HG03097 (cell line): ENCODE measurements around the gene MRPL9.

Experiments used
- ATAC-seq: cut with Tn5 transposase; IDR thresholded peaks from one replicate; pipeline ENCODE4 v1.9.1; 2021; ENCODE audit not compliant: unreplicated experiment, low FRiP score

Gene MRPL9

DNA sequence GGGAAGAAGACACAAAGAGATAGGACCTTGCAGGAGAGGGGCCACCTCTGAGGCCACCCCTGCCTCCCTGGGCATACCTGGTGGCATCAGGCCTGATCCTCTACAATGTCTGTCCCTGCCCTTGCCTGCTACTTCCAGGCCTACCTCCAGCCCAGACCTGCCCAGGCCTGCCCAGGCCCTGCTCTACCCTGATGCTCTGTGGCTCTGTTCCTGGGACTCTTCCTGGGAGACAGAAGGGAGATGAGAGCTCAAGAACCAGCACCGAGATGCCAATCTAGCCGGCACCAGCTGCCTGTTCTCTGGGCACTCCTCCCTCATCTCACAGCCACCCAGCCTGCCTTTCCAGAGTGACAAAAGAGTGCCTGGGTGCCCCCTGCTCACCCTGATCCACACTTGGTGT lies 49.4 kb downstream of the MRPL9 start:
- ATAC-seq: no peak

DNA sequence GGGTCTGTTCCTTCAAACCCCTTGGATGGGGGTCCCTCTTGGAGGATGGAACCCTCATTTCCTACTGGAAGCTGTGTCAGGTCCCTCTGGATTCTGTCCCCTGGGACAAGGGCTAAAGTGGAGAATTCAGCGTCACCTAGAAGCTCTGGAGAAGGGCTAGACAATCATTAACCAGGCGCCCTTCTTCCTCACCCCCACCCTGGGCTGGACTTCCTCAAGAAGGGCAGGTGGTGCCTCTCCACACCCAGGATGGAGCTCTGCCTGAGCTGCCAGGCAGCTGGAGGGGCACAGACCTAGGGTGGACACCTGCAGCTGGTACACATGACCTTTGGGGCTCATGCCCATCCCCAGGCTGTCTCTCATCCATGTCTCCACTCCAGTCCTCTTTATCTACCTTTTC lies 50.3 kb downstream of the MRPL9 start:
- ATAC-seq: no peak

DNA sequence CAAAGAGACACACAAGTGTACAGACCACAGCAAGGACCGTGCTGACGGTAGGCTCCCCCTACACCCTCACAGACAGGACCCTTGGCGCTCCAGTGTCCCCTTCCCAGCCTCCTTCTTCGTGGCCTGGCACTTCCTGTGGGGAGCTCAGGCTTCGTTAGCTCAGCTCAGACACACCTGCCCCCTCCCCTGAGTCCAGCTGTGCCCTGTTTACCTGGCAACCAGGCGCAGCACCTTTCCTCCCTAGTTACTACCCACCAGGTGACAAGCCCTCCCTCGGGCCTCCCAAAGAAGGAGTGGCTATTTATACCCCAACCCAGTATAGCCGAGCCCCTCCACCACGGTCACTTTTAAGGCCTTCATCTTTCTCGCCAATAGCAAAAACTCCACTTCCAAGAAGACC lies 51.3 kb downstream of the MRPL9 start:
- no peak for ATAC-seq

GRCh38 chr1:151711044-151711800 lies 52.1 kb downstream of the MRPL9 start:
- ATAC-seq: no peak

DNA sequence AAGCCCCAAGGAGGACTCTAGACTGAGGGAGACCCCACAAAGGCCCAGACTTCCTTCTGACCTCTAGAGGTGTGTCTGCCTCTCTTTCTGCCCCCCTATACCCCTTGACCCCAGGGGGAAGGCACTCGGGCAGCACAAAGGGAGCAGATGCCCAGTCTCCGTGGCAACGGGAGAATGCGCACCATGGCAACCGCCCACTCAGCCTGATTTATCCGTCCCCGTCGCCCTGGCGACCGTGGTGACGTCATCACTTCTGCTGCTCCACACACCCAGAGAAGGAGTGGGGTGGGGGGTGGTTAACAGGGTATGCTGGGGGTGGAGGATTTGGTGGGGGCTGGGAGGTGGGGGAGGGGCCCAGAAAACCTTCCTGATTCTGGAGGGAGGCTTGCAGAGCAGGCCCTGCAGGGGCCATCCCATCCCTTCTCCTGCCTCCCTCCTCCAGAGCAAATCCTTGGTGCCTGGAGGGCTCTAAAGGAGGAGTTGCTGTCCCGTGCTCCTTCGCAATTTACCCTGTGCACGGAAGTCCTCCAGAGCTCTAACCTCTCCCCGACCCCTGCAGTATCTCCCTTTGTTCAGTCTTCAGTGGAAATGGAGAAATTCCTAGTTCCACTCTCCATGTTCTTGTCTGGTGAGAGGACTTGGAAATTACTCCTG lies 53.0 kb downstream of the MRPL9 start:
- no peak for ATAC-seq
